Tibial nerve (tissue), 3 donors: ENCODE measurements around the gene SVIL.

Experiments
- CTCF ChIP-seq, 5 experiments: fragments of 200-600 bp in 3 of 5; fragments of 450-650 bp in 2 of 5; sonication (generic) in 3 of 5; IDR thresholded peaks; one replicate each; pipeline ENCODE4 v1.5.1; 2016 to 2019; ENCODE audit warnings: antibody characterized with exemption in 5 of 5, mild to moderate bottlenecking in 3 of 5, moderate library complexity in 2 of 5
- POLR2A ChIP-seq, 2 donors: fragments of 450-650 bp; IDR thresholded peaks; one replicate each; pipeline ENCODE4 v1.6.1; 2017; ENCODE audit warnings: antibody characterized with exemption in 2 of 2, mild to moderate bottlenecking in 2 of 2, moderate library complexity in 2 of 2

GRCh38 chr10:29479981-29480954 lies 154.5 kb downstream of the SVIL start:
- TF ChIP-seq CTCF (IDR thresholded peaks at IDR 0.05) (no peak), POLR2A (IDR thresholded peaks at IDR 0.05) (no peak)
